Right lobe of liver (tissue), 6 donors: ENCODE measurements around the gene FAM131B. TPM values are rescaled to one million over a fixed set of nuclear protein-coding genes. Genes with fewer than 3 reads are reported as not detected.

Source experiments
- ATAC-seq, 4 donors: fragments of 200-7000 bp; cut with Tn5 transposase; one replicate each; pipeline ENCODE4 v1.9.1; 2020; ENCODE audit warnings: mild to moderate bottlenecking in 4 of 4, moderate library complexity in 4 of 4
- DNase-seq, 3 donors: peaks; one replicate each; pipeline ENCODE4 v3.0.0-alpha.2; 2020
- H3K27ac ChIP-seq, 3 donors: fragments of 200-600 bp; one replicate each; pipeline ENCODE4 v1.8.0; 2022
- H3K27me3 ChIP-seq, 2 donors: fragments of 200-600 bp; one replicate each; pipeline ENCODE4 v1.8.0; 2022
- H3K36me3 ChIP-seq, 4 donors: fragments of 200-600 bp; sonication (generic) in 1 of 4; one replicate each; pipeline versions ENCODE4 v1.5.1 to v1.8.0; 2017 to 2022; ENCODE audit warnings: control low read depth in 1 of 4
- H3K4me1 ChIP-seq, 4 donors: fragments of 200-600 bp; sonication (generic) in 1 of 4; one replicate each; pipeline versions ENCODE4 v1.5.1 to v1.8.0; 2017 to 2022; ENCODE audit warnings: control low read depth in 1 of 4
- H3K4me3 ChIP-seq, 3 donors: fragments of 200-600 bp; one replicate each; pipeline ENCODE4 v1.8.0; 2022
- H3K9me3 ChIP-seq, 4 donors: fragments of 200-600 bp; sonication (generic) in 1 of 4; one replicate each; pipeline versions ENCODE4 v1.5.1 to v1.8.0; 2017 to 2022; ENCODE audit warnings: control low read depth in 1 of 4
- CTCF ChIP-seq, 4 donors: fragments of 200-600 bp in 3 of 4; fragments of 450-650 bp in 1 of 4; IDR thresholded peaks; one replicate each; pipeline versions ENCODE4 v1.5.1 to v1.8.0; 2016 to 2022; ENCODE audit warnings: antibody characterized with exemption in 4 of 4, mild to moderate bottlenecking in 2 of 4
- POLR2A ChIP-seq: fragments of 450-650 bp; IDR thresholded peaks from one replicate; pipeline ENCODE4 v1.6.1; 2017; ENCODE audit warnings: antibody characterized with exemption, mild to moderate bottlenecking
- WGBS: methylation state at CpG from one replicate; pipeline ENCODE4 v1.1.6; 2018; ENCODE audit warnings: low coverage, low lambda C conversion rate; ENCODE audit not compliant: insufficient coverage; ENCODE audit errors: missing lambda C conversion rate; 5-methylcytosine and 5-hydroxymethylcytosine counted together
- intact Hi-C, 2 donors: fragments of 100-400 bp; cut with DNase I; formaldehyde crosslinking; loops; one replicate each; pipeline versions ENCODE4 v1.11.2 to v1.14.1; 2022
- total RNA-seq, 6 experiments: library from RNA; depleted of rRNA in 2 of 6; stranded (reverse); fragments of >200 nt in 2 of 6; fragmentation: NEBNext Ultra II Directional in 3 of 6; extraction: Animal tissue kit (Norgen Biotek cat#: 25700) in 3 of 6; gene quantifications; one replicate each; pipeline versions ENCODE4 v1.1.0 to v1.2.4, GENCODE V29; 2016 to 2023
- donor health status: DM: no; HTN: yes; CAD: no.
- donor health status: DM: no; HTN: no; CAD: no.
- donor health status: DM: no; HTN: no; CAD: no.
- donor health status: DM: no; HTN: yes; CAD: no.
- donor health status: DM: no; HTN: yes; CAD: no.

FAM131B gene
- total RNA-seq, 6 experiments from 2014 or later: 0.05 to 0.51 (median 0.14) TPM

GRCh38 chr7:143356414-143357050 lies 6.0 kb downstream of the FAM131B start:
- no peak for DNase-seq

GRCh38 chr7:143355450-143356385 lies 6.8 kb downstream of the FAM131B start:
- Histone ChIP-seq H3K27me3 (no peaks in the 10 kb centered on the region), H3K4me3 (no peak overlapping the region), H3K27ac (no peak overlapping the region), H3K9me3 (no peaks in the 10 kb centered on the region), H3K4me1 (peaks cover 0 to 11% (median 2%) of the 10 kb centered on the region in 4 donors), H3K36me3 (no peaks in the 10 kb centered on the region)
- 80% methylated on average over 2 of the region's 16 CpGs for WGBS
- DNase-seq (no peak), ATAC-seq (no peak)
- TF ChIP-seq POLR2A: no peak
- no peak for TF ChIP-seq CTCF (IDR thresholded peaks at IDR 0.05)
- intact Hi-C loops: no loop called here

More at GRCh38 chr7:143356414-143357050, 6.0 kb downstream of the FAM131B start:
- no peak for TF ChIP-seq CTCF (IDR thresholded peaks at IDR 0.05)
- TF ChIP-seq POLR2A: no peak
- Histone ChIP-seq H3K36me3 (no peaks in the 10 kb centered on the region), H3K27me3 (no peaks in the 10 kb centered on the region), H3K27ac (no peak overlapping the region), H3K4me3 (no peak overlapping the region), H3K9me3 (no peaks in the 10 kb centered on the region), H3K4me1 (peaks cover 0 to 11% (median 2%) of the 10 kb centered on the region in 4 donors)
- 100% methylated on average over 2 of the region's 13 CpGs for WGBS
- intact Hi-C loops: no loop called here
- ATAC-seq: no peak

GRCh38 chr7:143354965-143355364 lies 7.5 kb downstream of the FAM131B start:
- Histone ChIP-seq H3K36me3 (no peaks in the 10 kb centered on the region), H3K4me1 (peaks cover 0 to 11% (median 2%) of the 10 kb centered on the region in 4 donors), H3K27me3 (no peaks in the 10 kb centered on the region), H3K4me3 (no peak overlapping the region), H3K27ac (no peak overlapping the region), H3K9me3 (no peaks in the 10 kb centered on the region)
- no peak for ATAC-seq
- no peak for TF ChIP-seq CTCF (IDR thresholded peaks at IDR 0.05)
- TF ChIP-seq POLR2A: no peak
- intact Hi-C loops: no loop called here
- 100% methylated on average over 3 of the region's 8 CpGs for WGBS
- DNase-seq: no peak

- H3K9me3 ChIP-seq: no peaks in the 10 kb centered on the region
- no peak overlapping the region for H3K4me3 ChIP-seq
- H3K4me1 ChIP-seq: peaks cover 0 to 11% (median 2%) of the 10 kb centered on the region in 4 donors
- H3K36me3 ChIP-seq: no peaks in the 10 kb centered on the region
- no peaks in the 10 kb centered on the region for H3K27me3 ChIP-seq
- 77% methylated on average over 3 of the region's 8 CpGs for WGBS
- DNase-seq (no peak), ATAC-seq (no peak)
- no peak overlapping the region for H3K27ac ChIP-seq
- no peak for TF ChIP-seq POLR2A
- TF ChIP-seq CTCF (IDR thresholded peaks at IDR 0.05): no peak
- intact Hi-C loops: no loop called here
These were observed 8.1 kb downstream of the FAM131B start for GRCh38 chr7:143354376-143354775.
